Ovary (tissue), 9 donors: ENCODE data around the gene PRSS38. TPM values are rescaled to one million over a fixed set of nuclear protein-coding genes. Genes with fewer than 3 reads are reported as not detected.
"Not testable (repeated sequence)": the region's sequence is repeated elsewhere in the genome, so short reads cannot be mapped to it uniquely, and the experiment has no call there.

Experiments used
- DNase-seq, 5 donors: peaks; one replicate each; pipeline ENCODE4 v3.0.0-alpha.2; 2019 to 2020
- H3K27ac ChIP-seq, 2 donors: fragments of 200-600 bp; one replicate each; pipeline versions ENCODE4 v1.5.1 to v1.8.0; 2019 to 2022
- H3K27me3 ChIP-seq: fragments of 200-600 bp; one replicate; pipeline ENCODE4 v1.8.0; 2022
- H3K36me3 ChIP-seq: fragments of 200-600 bp; sonication (generic); one replicate; pipeline ENCODE4 v1.5.1; 2019
- H3K4me1 ChIP-seq: one replicate; pipeline ENCODE4 v1.8.1; 2013; ENCODE audit warnings: mild to moderate bottlenecking, moderate library complexity; ENCODE audit not compliant: insufficient read depth
- H3K4me3 ChIP-seq: fragments of 200-600 bp; sonication (generic); one replicate; pipeline ENCODE4 v1.5.1; 2017
- H3K9me3 ChIP-seq, 2 donors: fragments of 200-600 bp in 1 of 2; sonication (generic) in 1 of 2; one replicate each; pipeline versions ENCODE4 v1.5.1 to v1.8.1; 2013 to 2019; ENCODE audit warnings: mild to moderate bottlenecking in 1 of 2, moderate library complexity in 1 of 2
- CTCF ChIP-seq, 3 donors: fragments of 450-650 bp in 2 of 3; fragments of 200-600 bp in 1 of 3; IDR thresholded peaks; one replicate each; pipeline versions ENCODE4 v1.5.1 to v1.8.0; 2016 to 2022; ENCODE audit warnings: antibody characterized with exemption in 3 of 3, mild to moderate bottlenecking in 1 of 3
- EP300 ChIP-seq: sonication (generic); formaldehyde crosslinking; IDR thresholded peaks from one replicate; pipeline ENCODE4 v1.6.1; 2017; ENCODE audit warnings: antibody characterized with exemption
- POLR2A ChIP-seq: fragments of 450-650 bp; IDR thresholded peaks from one replicate; pipeline ENCODE4 v1.6.1; 2017; ENCODE audit warnings: antibody characterized with exemption, mild to moderate bottlenecking, moderate library complexity
- WGBS, 3 donors: extraction: QIAGEN DNeasy Blood & Tissue Kit in 1 of 3; methylation state at CpG; one replicate each; pipeline versions ENCODE4 v1.1.5 to v1.1.7; 2013 to 2017; 5-methylcytosine and 5-hydroxymethylcytosine counted together
- intact Hi-C, 4 donors: fragments of 100-400 bp; cut with DNase I; formaldehyde crosslinking; loops; one replicate each; pipeline versions ENCODE4 v1.11.0 to v1.15.1; 2022 to 2023
- polyA plus RNA-seq, 2 donors: library from polyadenylated mRNA; stranded (reverse); fragments of 200-250 nt in 1 of 2; fragments of 350-450 nt in 1 of 2; fragmentation: Illumina TruSeq in 1 of 2; extraction: RNeasy Lipid Tissue Mini Kit (QIAGEN cat#74804) in 1 of 2; gene quantifications; one replicate each; pipeline ENCODE4 v1.2.3, GENCODE V29; 2013 to 2014
- total RNA-seq, 7 donors: library from RNA; depleted of rRNA in 2 of 7; stranded (reverse); fragments of >200 nt in 2 of 7; fragmentation: NEBNext Ultra II Directional in 3 of 7; extraction: Animal tissue kit (Norgen Biotek cat#: 25700) in 3 of 7; gene quantifications; one replicate each; pipeline versions ENCODE4 v1.1.0 to v1.2.4, GENCODE V29; 2016 to 2023
- donor health status: DM: no; HTN: no; CAD: no; lungs with moderate emphysema.
- donor health status: DM: no; HTN: no; CAD: no.
- donor health status: Bipolar disorder and iron deficiency.
- donor health status: DM: yes; HTN: yes; CAD: no.
- donor health status: DM: no; HTN: no; CAD: no.
- donor health status: DM: yes; HTN: yes; CAD: no.

Gene PRSS38
- total and polyA plus RNA-seq, 9 donors, result not detected

GRCh38 chr1:227845519-227845918, 30.0 kb downstream of the PRSS38 start:
- H3K27me3 ChIP-seq, result no peaks in the 10 kb centered on the region
- no peaks in the 10 kb centered on the region for H3K36me3 ChIP-seq
- peaks cover 0 to 3% of the 10 kb centered on the region in 2 donors for H3K9me3 ChIP-seq
- no peak for DNase-seq
- intact Hi-C loops, result no loop called here
- no peak overlapping the region for H3K27ac ChIP-seq
- no peak overlapping the region for H3K4me3 ChIP-seq
- H3K4me1 ChIP-seq, result no peaks in the 10 kb centered on the region
- WGBS, 3 donors, result 93 to 100% (median 93%) methylated on average over 5 to 7 of the region's 7 CpGs
- TF ChIP-seq EP300 (no peak), CTCF (IDR thresholded peaks at IDR 0.05) (no peak), POLR2A (no peak)

- Histone ChIP-seq H3K27me3 (no peaks in the 10 kb centered on the region), H3K4me3 (no peak overlapping the region), H3K9me3 (peaks cover 0 to 3% of the 10 kb centered on the region in 2 donors), H3K4me1 (no peaks in the 10 kb centered on the region), H3K36me3 (no peaks in the 10 kb centered on the region), H3K27ac (no peak overlapping the region)
- WGBS, 3 donors, result 59 to 67% (median 61%) methylated on average over 10 of the region's 10 CpGs
- no peak for DNase-seq
- intact Hi-C loops, result loop anchor here in 1 of 4 donors (2.0 kb wide), 1 partner anchor 20 kb away; no protein-coding TSS in a partner anchor
- TF ChIP-seq CTCF (IDR thresholded peaks at IDR 0.05) (no peak), POLR2A (no peak), EP300 (no peak)
Measured at GRCh38 chr1:227846265-227846858, 30.9 kb downstream of the PRSS38 start.

GRCh38 chr1:227847046-227847445, 31.6 kb downstream of the PRSS38 start:
- not testable (repeated sequence) for DNase-seq, H3K36me3 ChIP-seq, H3K27ac ChIP-seq, H3K27me3 ChIP-seq, H3K4me1 ChIP-seq, H3K9me3 ChIP-seq, H3K4me3 ChIP-seq
- WGBS, 3 donors, result 79 to 81% (median 80%) methylated on average over 4 of the region's 4 CpGs
- intact Hi-C loops, result loop anchor here in 1 of 4 donors (2.0 kb wide), 1 partner anchor 20 kb away; no protein-coding TSS in a partner anchor

- WGBS, 3 donors, result 67 to 80% (median 78%) methylated on average over 3 of the region's 3 CpGs
- intact Hi-C loops, result no loop called here
- TF ChIP-seq EP300, result no peak
- TF ChIP-seq CTCF (IDR thresholded peaks at IDR 0.05), result no peak
- TF ChIP-seq POLR2A, result no peak
- H3K36me3 ChIP-seq, result no peaks in the 10 kb centered on the region
- H3K27ac ChIP-seq, result no peak overlapping the region
- peaks cover 0 to 3% of the 10 kb centered on the region in 2 donors for H3K9me3 ChIP-seq
- DNase-seq, result no peak
- no peak overlapping the region for H3K4me3 ChIP-seq
- H3K27me3 ChIP-seq, result no peaks in the 10 kb centered on the region
- H3K4me1 ChIP-seq, result no peaks in the 10 kb centered on the region
Measured at GRCh38 chr1:227848430-227848932, 33.0 kb downstream of the PRSS38 start.

GRCh38 chr1:227849251-227849650, 33.8 kb downstream of the PRSS38 start:
- no peak for DNase-seq
- no peaks in the 10 kb centered on the region for H3K27me3 ChIP-seq
- no peak overlapping the region for H3K4me3 ChIP-seq
- no peaks in the 10 kb centered on the region for H3K4me1 ChIP-seq
- WGBS, 3 donors, result 46 to 70% (median 60%) methylated on average over 3 of the region's 3 CpGs
- intact Hi-C loops, result no loop called here
- TF ChIP-seq POLR2A (no peak), CTCF (IDR thresholded peaks at IDR 0.05) (no peak), EP300 (no peak)
- no peak overlapping the region for H3K27ac ChIP-seq
- peaks cover 0 to 3% of the 10 kb centered on the region in 2 donors for H3K9me3 ChIP-seq
- no peaks in the 10 kb centered on the region for H3K36me3 ChIP-seq
